ENCODE data around the gene GNAL.

GNAL gene

GRCh38 chr18:11759456-11759855 lies 70.4 kb downstream of the GNAL start:
- no peak for TF ChIP-seq FOXP2 (optimal IDR thresholded peaks at IDR 0.05; ENCODE audit: borderline replicate concordance, extremely low read depth, extremely low read length, insufficient read depth)
- no peak for TF ChIP-seq SIN3A (IDR thresholded peaks at IDR 0.05; ENCODE audit: borderline replicate concordance, insufficient read depth, low read length)
- no peak for TF ChIP-seq POLR2AphosphoS5 (IDR thresholded peaks at IDR 0.05; ENCODE audit: low read depth, low read length)
- TF ChIP-seq TAF1 (IDR thresholded peaks at IDR 0.05; ENCODE audit: borderline replicate concordance, insufficient read depth, low read length) = no peak
- no peak for TF ChIP-seq REST (IDR thresholded peaks at IDR 0.05; ENCODE audit: insufficient read depth in 1 of 2, low read depth in 2 of 2, low read length in 2 of 2)

GRCh38 chr18:11760498-11761167 lies 71.6 kb downstream of the GNAL start:
- no peak for TF ChIP-seq TAF1 (IDR thresholded peaks at IDR 0.05; ENCODE audit: borderline replicate concordance, insufficient read depth, low read length)
- TF ChIP-seq SIN3A (IDR thresholded peaks at IDR 0.05; ENCODE audit: borderline replicate concordance, insufficient read depth, low read length) = no peak
- TF ChIP-seq FOXP2 (optimal IDR thresholded peaks at IDR 0.05; ENCODE audit: borderline replicate concordance, extremely low read depth, extremely low read length, insufficient read depth) = no peak
- no peak for TF ChIP-seq POLR2AphosphoS5 (IDR thresholded peaks at IDR 0.05; ENCODE audit: low read depth, low read length)
- no peak for TF ChIP-seq REST (IDR thresholded peaks at IDR 0.05; ENCODE audit: insufficient read depth in 1 of 2, low read depth in 2 of 2, low read length in 2 of 2)

- TF ChIP-seq FOXP2 (optimal IDR thresholded peaks at IDR 0.05; ENCODE audit: borderline replicate concordance, extremely low read depth, extremely low read length, insufficient read depth) (no peak), SIN3A (IDR thresholded peaks at IDR 0.05; ENCODE audit: borderline replicate concordance, insufficient read depth, low read length) (no peak), REST (IDR thresholded peaks at IDR 0.05; ENCODE audit: insufficient read depth in 1 of 2, low read depth in 2 of 2, low read length in 2 of 2) (no peak), TAF1 (IDR thresholded peaks at IDR 0.05; ENCODE audit: borderline replicate concordance, insufficient read depth, low read length) (no peak), POLR2AphosphoS5 (IDR thresholded peaks at IDR 0.05; ENCODE audit: low read depth, low read length) (no peak)
Observed at GRCh38 chr18:11761553-11761952, 72.5 kb downstream of the GNAL start.

GRCh38 chr18:11762429-11762828 lies 73.4 kb downstream of the GNAL start:
- TF ChIP-seq FOXP2 (optimal IDR thresholded peaks at IDR 0.05; ENCODE audit: borderline replicate concordance, extremely low read depth, extremely low read length, insufficient read depth) = no peak

- TF ChIP-seq POLR2AphosphoS5 (IDR thresholded peaks at IDR 0.05; ENCODE audit: low read depth, low read length) (no peak), TAF1 (IDR thresholded peaks at IDR 0.05; ENCODE audit: borderline replicate concordance, insufficient read depth, low read length) (no peak), REST (IDR thresholded peaks at IDR 0.05; ENCODE audit: insufficient read depth in 1 of 2, low read depth in 2 of 2, low read length in 2 of 2) (no peak), SIN3A (IDR thresholded peaks at IDR 0.05; ENCODE audit: borderline replicate concordance, insufficient read depth, low read length) (no peak), FOXP2 (optimal IDR thresholded peaks at IDR 0.05; ENCODE audit: borderline replicate concordance, extremely low read depth, extremely low read length, insufficient read depth) (no peak)
Observed at GRCh38 chr18:11767329-11767728, 78.3 kb downstream of the GNAL start.
